ENCODE data around the gene KLK6.

KLK6 gene

DNA sequence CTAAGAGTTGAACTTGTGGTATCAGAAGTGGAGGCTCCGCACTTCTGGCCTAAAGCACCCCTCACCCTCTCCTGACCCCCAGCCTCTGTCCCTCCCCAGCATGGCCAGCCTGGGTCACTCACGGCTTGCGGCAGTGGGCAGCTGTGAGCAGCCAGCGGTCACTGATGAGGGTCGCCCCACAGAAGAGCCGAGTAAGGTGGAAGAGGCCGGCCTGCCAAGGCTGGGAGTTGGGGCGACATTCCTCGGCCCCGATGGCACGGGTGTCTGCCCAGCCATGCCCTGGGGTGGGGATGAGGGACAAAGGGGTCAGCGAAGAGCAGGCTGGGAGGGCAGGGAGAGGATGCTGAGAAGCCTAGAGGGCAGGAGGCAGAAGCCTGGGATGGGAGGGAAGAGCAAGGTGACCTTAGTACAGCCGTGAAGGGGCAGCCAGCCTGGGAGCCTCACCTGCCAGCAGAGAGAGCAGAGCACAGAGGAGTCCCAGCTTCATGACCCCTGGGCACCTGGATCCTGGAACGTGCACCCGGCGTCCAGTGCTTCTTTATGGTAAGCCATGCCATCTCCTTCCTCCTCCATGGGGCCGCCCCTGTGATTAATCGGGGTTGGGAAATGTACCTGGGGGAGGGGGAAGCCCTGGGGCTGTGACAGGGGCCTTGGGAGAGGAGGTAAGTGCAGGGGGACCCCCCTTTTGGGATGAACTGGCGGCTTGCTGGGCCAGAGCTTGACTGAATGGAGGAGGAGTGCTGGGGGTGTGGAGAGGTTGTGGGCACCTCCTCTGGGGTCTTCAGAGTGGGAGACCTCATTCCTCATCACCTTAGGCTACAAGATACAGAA is 39.9 kb upstream of the KLK6 start:
- H4K20me1 ChIP-seq = 0 out of 22 replicates have a peak, but pooled peaks cover 0 to 4% (median 0%) of the 10 kb centered on the region in 11 experiments
- no peak overlapping the region for H3K4me2 ChIP-seq
- H3K9ac ChIP-seq = no peak overlapping the region
- H3K4me1 ChIP-seq = peaks cover 0 to 21% (median 20%) of the 10 kb centered on the region in 10 experiments; a peak in 15 of 20 replicates
- H3K9me3 ChIP-seq (replicated peaks in 1 of 11) = no peaks in the 10 kb centered on the region
- H3K27me3 ChIP-seq = no peaks in the 10 kb centered on the region
- no peaks in the 10 kb centered on the region for H3K36me3 ChIP-seq
- H3K27ac ChIP-seq = no peak overlapping the region
- no peak overlapping the region for H3K4me3 ChIP-seq
- no peak for TF ChIP-seq Cebpa-rat (IDR thresholded peaks at IDR 0.05)

DNA sequence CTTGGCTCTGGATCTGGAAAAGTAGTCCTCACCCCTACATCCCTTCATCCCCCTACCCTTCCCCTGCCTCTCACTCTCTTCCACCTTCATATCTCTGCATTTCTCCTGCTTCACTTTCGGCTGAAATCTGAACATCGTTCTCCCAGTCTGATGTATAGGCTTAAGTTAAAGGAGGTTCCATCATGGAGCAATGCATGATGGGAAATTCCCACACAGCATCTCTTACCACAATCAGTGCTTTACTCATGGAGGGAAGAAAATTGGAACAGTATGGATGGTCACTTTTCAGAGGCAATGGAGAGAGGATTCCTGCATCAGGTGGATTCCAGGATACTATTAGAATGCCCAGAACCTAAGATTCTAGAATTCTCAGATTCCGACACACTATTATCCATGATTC is 38.1 kb upstream of the KLK6 start:
- H3K27me3 ChIP-seq = no peaks in the 10 kb centered on the region
- no peak overlapping the region for H3K4me3 ChIP-seq
- H4K20me1 ChIP-seq = 0 out of 22 replicates have a peak, but pooled peaks cover 0 to 4% (median 0%) of the 10 kb centered on the region in 11 experiments
- peaks cover 0 to 8% (median 6%) of the 10 kb centered on the region in 10 experiments; a peak in 15 of 20 replicates for H3K4me1 ChIP-seq
- TF ChIP-seq Cebpa-rat (IDR thresholded peaks at IDR 0.05) = no peak
- no peak overlapping the region for H3K4me2 ChIP-seq
- H3K36me3 ChIP-seq = no peaks in the 10 kb centered on the region
- H3K9me3 ChIP-seq (replicated peaks in 1 of 11) = no peaks in the 10 kb centered on the region
- no peak overlapping the region for H3K9ac ChIP-seq
- H3K27ac ChIP-seq = no peak overlapping the region

DNA sequence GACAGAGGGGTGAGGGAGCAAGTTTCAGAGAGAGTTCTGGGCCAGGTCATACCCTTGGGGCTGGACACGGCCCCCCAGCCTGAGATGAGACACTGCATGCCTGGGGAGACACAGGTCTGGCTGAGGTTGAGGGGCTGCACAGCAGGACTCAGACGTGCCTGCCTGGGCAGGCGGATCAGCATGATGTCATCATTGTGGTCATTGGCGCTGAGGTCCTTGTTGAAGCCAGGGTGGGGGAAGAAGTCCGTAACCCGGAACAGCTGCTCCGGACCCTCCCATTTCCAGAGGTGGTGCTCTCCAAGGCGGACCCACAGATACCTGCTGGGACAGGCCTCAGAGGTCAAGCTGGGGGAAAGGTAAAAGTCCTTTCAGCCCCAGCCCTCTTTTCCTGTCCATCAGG is 37.0 kb upstream of the KLK6 start:
- Histone ChIP-seq H3K36me3 (no peaks in the 10 kb centered on the region), H3K4me3 (no peak overlapping the region), H3K4me2 (no peak overlapping the region), H3K27me3 (no peaks in the 10 kb centered on the region), H3K4me1 (peaks cover 0 to 12% (median 11%) of the 10 kb centered on the region in 10 experiments; a peak in 11 of 20 replicates), H4K20me1 (0 out of 22 replicates have a peak, but pooled peaks cover 0 to 4% (median 0%) of the 10 kb centered on the region in 11 experiments), H3K27ac (no peak overlapping the region), H3K9ac (no peak overlapping the region), H3K9me3 (replicated peaks in 1 of 11) (no peaks in the 10 kb centered on the region)
- no peak for TF ChIP-seq Cebpa-rat (IDR thresholded peaks at IDR 0.05)

DNA sequence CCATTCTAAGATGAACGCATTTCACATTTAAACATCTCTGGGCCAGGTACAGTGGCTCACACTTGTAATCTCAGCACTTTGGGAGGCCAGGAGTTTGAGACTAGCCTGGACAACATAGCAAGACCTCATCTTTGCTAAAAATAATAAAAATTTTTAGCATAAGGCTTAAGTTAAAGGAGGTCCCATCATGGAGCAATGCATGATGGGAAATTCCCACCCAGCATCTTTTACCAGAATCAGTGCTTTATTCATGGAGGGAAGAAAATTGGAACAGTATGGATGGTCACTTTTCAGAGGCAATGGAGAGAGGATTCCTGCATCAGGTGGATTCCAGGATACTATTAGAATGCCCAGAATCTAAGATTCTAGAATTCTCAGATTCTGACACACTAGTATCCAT is 35.9 kb upstream of the KLK6 start:
- Histone ChIP-seq H3K36me3 (no peaks in the 10 kb centered on the region), H3K4me2 (no peak overlapping the region), H4K20me1 (0 out of 22 replicates have a peak, but pooled peaks cover 0 to 4% (median 0%) of the 10 kb centered on the region in 11 experiments), H3K27me3 (no peaks in the 10 kb centered on the region), H3K27ac (no peak overlapping the region), H3K4me1 (peaks cover 0 to 12% (median 11%) of the 10 kb centered on the region in 10 experiments; a peak in 11 of 20 replicates), H3K4me3 (no peak overlapping the region), H3K9me3 (replicated peaks in 1 of 11) (no peaks in the 10 kb centered on the region), H3K9ac (no peak overlapping the region)
- TF ChIP-seq Cebpa-rat (IDR thresholded peaks at IDR 0.05) = no peak

DNA sequence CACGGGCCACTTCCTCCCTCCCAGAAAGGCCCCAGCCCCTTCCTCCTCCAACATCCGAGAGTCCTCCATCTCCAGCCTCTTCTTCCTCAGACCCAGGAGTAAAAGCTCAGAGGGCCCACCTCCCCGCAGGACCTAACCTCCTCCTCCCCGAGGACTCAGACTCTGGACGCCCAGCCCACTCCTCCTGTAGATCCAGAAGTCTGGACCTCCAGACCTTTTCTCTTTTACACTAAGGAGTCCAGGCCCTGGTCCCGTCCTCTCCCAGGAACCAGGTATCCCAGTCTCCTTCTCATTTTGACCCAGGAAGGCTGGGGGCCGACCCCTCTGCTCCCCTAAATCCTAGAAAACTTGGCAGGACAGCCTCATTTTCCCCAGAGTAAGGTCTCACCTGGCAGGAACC is 33.9 kb upstream of the KLK6 start:
- no peak for TF ChIP-seq Cebpa-rat (IDR thresholded peaks at IDR 0.05)
- Histone ChIP-seq H3K9me3 (replicated peaks in 1 of 11) (no peaks in the 10 kb centered on the region), H3K4me3 (no peak overlapping the region), H4K20me1 (no peaks in the 10 kb centered on the region), H3K4me1 (peaks cover 0 to 12% (median 11%) of the 10 kb centered on the region in 10 experiments; a peak in 11 of 20 replicates), H3K36me3 (no peaks in the 10 kb centered on the region), H3K27ac (no peak overlapping the region), H3K27me3 (no peaks in the 10 kb centered on the region), H3K4me2 (no peak overlapping the region), H3K9ac (no peak overlapping the region)

DNA sequence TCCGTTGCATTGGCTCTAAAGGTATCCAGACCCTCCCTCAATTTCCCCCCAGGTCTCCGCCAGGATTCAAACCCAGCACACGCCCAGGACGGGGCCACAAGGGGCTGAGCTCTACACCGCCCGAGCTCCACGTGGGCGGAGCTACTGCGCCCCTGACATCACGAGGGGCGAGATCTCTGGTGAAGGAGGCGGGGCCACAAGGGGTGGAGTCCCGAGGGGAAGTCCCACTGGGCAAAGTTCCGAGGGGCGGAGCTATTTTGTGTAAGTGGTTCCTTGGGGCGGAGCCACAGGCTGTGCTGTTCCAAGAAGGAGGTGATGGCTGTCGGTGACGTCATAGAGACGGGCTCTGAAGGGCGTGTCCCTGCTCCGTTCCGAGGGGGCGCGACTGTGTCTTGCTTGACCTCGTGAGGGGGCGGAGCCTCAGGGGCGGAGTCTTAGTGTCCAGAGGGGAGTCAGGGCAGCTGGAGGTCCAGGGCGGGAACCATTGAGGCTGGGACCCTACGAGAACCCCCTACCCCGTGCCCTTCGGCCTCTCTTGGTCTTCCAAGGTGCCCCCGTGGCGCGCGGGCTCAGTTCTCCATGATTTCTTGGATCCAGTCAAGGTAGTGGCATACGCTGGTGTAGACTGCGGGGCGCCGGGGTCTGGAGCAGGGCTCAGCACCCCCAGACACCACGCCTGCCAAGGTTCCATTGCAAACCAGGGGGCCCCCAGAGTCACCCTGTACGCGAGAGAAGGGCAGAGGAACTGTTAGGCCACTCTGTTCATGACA is 33.3 kb upstream of the KLK6 start:
- Histone ChIP-seq H3K27me3 (no peaks in the 10 kb centered on the region), H3K4me2 (peak overlapping the region in 8 of 11 experiments; percentile 23 to 59 (median 42); a peak in 11 of 22 replicates), H3K9me3 (replicated peaks in 1 of 11) (no peaks in the 10 kb centered on the region), H4K20me1 (no peaks in the 10 kb centered on the region), H3K36me3 (no peaks in the 10 kb centered on the region), H3K4me3 (no peak overlapping the region), H3K4me1 (peaks cover 0 to 12% (median 11%) of the 10 kb centered on the region in 10 experiments; a peak in 11 of 20 replicates), H3K27ac (no peak overlapping the region), H3K9ac (peak overlapping the region in 1 of 11 experiments; percentile 5; a peak in 1 of 22 replicates)
- TF ChIP-seq Cebpa-rat (IDR thresholded peaks at IDR 0.05) = no peak

DNA sequence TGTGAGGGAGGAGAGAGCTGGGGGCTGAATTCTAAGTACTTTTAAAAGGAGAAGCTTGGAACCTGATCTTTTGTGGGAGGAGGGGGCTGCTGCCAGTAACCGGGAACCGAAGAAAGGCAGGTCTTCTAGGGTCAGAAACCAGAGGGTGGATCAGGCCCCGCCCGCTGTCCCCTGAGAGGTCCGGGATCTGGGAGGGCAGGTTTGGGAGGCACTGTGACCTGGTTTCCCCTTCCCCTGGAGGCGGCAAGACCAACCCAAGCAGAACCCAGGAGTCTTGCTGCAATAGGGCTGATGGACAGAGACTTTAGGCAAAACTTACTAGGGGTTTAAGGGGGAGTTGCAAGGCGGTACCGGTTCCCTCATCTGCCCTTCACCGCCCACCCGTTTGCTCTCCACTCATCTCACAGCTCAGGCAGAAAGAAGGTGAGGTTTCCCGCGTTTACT is 32.7 kb upstream of the KLK6 start:
- Histone ChIP-seq H3K4me1 (peaks cover 0 to 12% (median 11%) of the 10 kb centered on the region in 10 experiments; a peak in 11 of 20 replicates), H3K4me3 (no peak overlapping the region), H4K20me1 (no peaks in the 10 kb centered on the region), H3K9ac (peak overlapping the region in 2 of 11 experiments; percentile 5 to 10; a peak in 1 of 22 replicates), H3K9me3 (replicated peaks in 1 of 11) (no peaks in the 10 kb centered on the region), H3K36me3 (no peaks in the 10 kb centered on the region), H3K27ac (no peak overlapping the region), H3K4me2 (peak overlapping the region in 8 of 11 experiments; percentile 23 to 59 (median 42); a peak in 12 of 22 replicates), H3K27me3 (no peaks in the 10 kb centered on the region)
- TF ChIP-seq Cebpa-rat (IDR thresholded peaks at IDR 0.05) = no peak

DNA sequence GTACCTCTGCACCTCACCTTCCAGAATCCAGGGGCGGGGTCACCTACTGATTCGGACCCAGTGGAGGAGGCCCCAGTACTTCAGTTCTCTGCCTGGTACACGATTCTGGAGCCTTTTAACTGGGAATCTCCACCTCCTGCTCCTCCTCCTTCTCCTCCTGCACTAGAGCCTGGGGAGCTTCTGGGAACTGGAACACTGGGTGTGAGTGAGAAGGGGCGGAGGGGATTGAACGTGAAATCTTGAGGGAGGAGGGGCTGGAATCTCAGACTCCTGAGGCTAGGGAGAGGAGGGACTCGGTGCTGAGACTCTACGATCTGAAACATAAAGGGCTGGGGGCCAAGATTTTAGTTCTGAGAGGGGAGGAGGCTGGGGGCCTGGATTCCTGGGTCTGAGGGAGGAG is 32.1 kb upstream of the KLK6 start, which contains the start of gene KLK8:
KLK8 (minus strand) TSS at position 90 of the 400 bp plus-strand sequence. CDS start 437 bp downstream, outside the sequence.
- Histone ChIP-seq H3K9ac (peak within 1 kb of the TSS in 2 of 11 experiments; percentile 5 to 10; a peak in 1 of 22 replicates), H3K36me3 (no peaks in the 10 kb centered on the region), H3K4me3 (no peak within 1 kb of the TSS), H3K9me3 (replicated peaks in 1 of 11) (no peaks in the 10 kb centered on the region), H3K27me3 (no peaks in the 10 kb centered on the region), H3K4me2 (peak within 1 kb of the TSS in 8 of 11 experiments; percentile 23 to 59 (median 42); a peak in 12 of 22 replicates), H3K4me1 (peaks cover 0 to 12% (median 11%) of the 10 kb centered on the region in 10 experiments; a peak in 11 of 20 replicates), H4K20me1 (no peaks in the 10 kb centered on the region), H3K27ac (no peak within 1 kb of the TSS)
- no peak for TF ChIP-seq Cebpa-rat (IDR thresholded peaks at IDR 0.05)

DNA sequence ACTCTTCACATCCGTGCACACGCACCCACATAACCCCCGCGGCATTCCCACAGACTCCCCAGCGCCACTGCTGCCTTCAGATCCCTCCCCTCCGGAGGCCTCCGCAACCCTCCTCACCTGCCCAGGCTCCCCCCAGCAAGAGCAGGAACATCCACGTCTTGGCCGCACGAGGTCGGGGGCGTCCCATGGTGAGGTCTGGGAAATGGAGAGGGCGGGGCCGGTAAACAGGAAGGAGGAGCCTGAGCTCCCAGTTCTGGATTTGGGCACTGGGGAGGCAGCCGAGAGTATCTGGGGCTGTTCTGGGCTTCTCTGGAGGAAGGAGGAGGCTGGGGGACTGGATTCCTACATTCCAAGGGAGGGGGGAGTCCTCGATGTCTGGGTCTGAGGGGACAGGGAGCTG is 31.6 kb upstream of the KLK6 start:
- H3K9me3 ChIP-seq (replicated peaks in 1 of 11) = no peaks in the 10 kb centered on the region
- no peaks in the 10 kb centered on the region for H4K20me1 ChIP-seq
- H3K27me3 ChIP-seq = no peaks in the 10 kb centered on the region
- TF ChIP-seq Cebpa-rat (IDR thresholded peaks at IDR 0.05) = no peak
- no peak overlapping the region for H3K9ac ChIP-seq
- H3K4me1 ChIP-seq = peaks cover 0 to 12% (median 11%) of the 10 kb centered on the region in 10 experiments; a peak in 11 of 20 replicates
- H3K4me2 ChIP-seq = no peak overlapping the region
- H3K36me3 ChIP-seq = no peaks in the 10 kb centered on the region
- no peak overlapping the region for H3K4me3 ChIP-seq
- H3K27ac ChIP-seq = no peak overlapping the region
